ENCODE measurements around the gene KRT38. TPM values are rescaled to one million over a fixed set of nuclear protein-coding genes. Genes with fewer than 3 reads are reported as not detected.
"Not testable (repeated sequence)": the region's sequence is repeated elsewhere in the genome, so short reads cannot be mapped to it uniquely, and the experiment has no call there.

Gene KRT38
- total RNA-seq, 2 donors from 2014 or later, result not detected

DNA sequence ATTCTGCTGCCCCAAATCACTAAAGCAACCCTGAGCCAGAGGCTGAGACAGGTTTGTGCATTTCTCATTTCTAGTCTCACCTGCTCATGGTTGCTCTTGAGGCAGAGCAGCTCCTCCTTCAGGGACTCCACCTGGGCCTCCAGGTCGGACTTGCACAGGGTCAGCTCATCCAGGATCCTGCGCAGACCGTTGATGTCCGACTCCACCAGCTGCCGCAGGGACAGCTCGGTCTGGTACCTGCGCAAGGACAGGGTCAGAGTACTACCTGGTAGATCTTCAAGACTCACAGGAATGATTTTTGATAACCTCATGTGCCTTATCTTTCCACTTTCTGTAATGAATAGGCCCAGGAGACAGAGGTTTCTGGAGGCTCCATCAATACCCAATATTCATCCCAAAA is 44.4 kb downstream of the KRT38 start:
- ATAC-seq (replicated peaks in 1 of 2) (no peak), DNase-seq (no peak)
- no peak overlapping the region for H3K4me3 Mint-ChIP-seq
- no peaks in the 10 kb centered on the region for H3K4me1 Mint-ChIP-seq (ENCODE audit: low read depth)
- no peaks in the 10 kb centered on the region for H3K36me3 Mint-ChIP-seq (ENCODE audit: insufficient read depth in 2 of 2)
- H3K9me3 Mint-ChIP-seq, result no peaks in the 10 kb centered on the region
- H3K27ac Mint-ChIP-seq, result no peak overlapping the region
- peaks cover 12% of the 10 kb centered on the region for H3K27me3 Mint-ChIP-seq (ENCODE audit: low read depth)

DNA sequence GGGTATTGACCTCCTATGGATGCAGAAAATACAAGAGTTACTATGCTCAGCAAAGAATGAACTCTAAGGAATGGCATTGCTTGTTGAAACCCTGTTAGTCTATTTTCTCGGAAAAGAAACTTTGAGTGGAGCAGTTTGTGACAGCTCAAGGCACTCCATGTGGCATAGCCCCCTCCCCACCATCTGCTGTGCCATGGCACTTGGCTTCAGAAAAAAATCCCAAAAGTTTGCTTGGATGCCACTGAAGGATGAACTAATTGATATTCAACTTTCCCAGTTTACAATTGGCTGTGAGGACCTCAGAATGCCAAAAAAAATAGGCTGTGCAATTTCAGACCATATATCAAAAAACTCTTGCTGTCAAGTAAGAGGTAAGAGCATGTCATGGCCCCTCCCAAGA is 45.2 kb downstream of the KRT38 start:
- no peak for ATAC-seq (replicated peaks in 1 of 2)
- Mint-ChIP-seq H3K36me3 (ENCODE audit: insufficient read depth in 2 of 2) (no peaks in the 10 kb centered on the region), H3K27me3 (ENCODE audit: low read depth) (peaks cover 12% of the 10 kb centered on the region)

DNA sequence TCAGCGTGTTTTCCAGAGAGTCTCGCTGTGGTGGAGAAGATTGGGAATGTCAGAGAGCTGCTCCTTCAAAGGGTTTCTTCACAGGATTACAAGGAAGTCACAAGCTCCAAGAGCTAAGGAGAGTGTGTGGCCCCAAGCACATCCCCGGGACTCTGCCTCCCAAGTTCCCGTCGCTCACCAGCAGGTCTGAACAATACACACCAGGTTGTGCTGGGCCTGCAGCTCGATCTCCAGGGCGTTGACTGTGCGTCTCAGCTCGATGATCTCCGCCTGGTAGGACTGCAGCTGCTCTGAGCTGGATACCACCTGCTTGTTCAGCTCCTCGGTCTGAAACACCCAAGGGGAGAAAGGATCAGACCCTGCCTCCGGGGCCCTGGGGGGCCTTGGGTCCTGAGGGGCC is 45.7 kb downstream of the KRT38 start:
- not testable (repeated sequence) for H3K27ac Mint-ChIP-seq; DNase-seq; ATAC-seq (replicated peaks in 1 of 2); H3K4me1 Mint-ChIP-seq (ENCODE audit: low read depth); H3K9me3 Mint-ChIP-seq; H3K4me3 Mint-ChIP-seq; H3K27me3 Mint-ChIP-seq (ENCODE audit: low read depth); H3K36me3 Mint-ChIP-seq (ENCODE audit: insufficient read depth in 2 of 2)

More for the DNA sequence above, 45.2 kb downstream of the KRT38 start:
- H3K27ac Mint-ChIP-seq, result no peak overlapping the region
- H3K4me3 Mint-ChIP-seq, result no peak overlapping the region
- DNase-seq, result no peak
- no peaks in the 10 kb centered on the region for H3K4me1 Mint-ChIP-seq (ENCODE audit: low read depth)
- H3K9me3 Mint-ChIP-seq, result no peaks in the 10 kb centered on the region

DNA sequence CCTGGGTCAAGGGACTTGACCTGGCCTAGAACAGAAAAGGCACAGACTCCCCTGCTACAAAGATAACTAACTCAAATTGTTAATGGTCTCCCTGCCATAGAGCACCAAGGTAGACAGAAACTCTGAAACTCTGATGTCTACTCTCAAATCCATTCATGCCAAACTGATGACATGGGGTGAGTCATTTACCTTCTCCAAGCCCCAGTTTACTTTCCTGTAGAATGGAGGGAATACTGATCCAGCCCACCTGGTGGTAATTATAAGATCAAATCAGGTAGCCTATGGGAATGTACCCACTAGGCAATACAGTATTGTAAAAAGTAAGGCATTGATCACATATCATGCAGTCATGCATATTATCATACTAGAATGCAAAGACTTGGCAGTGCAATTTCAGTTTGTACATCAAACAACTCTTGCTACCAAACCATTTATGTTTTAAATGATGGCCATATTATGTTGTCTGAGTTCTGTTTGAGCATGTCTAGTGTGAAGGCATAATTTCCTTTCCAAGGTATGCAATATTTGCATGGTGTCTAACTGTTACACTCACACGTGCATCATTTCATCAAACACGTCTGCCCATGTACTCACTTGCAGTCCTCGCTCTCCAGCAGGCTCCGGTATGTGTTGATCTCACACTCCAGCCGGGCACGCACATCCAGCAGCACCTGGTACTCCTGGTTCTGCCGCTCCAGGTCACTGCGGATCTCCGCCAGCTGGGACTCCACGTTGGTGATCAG is 46.4 kb downstream of the KRT38 start:
- ATAC-seq (replicated peaks in 1 of 2) (no peak), DNase-seq (no peak)
- H3K27me3 Mint-ChIP-seq (ENCODE audit: low read depth), result peaks cover 6% of the 10 kb centered on the region
- H3K9me3 Mint-ChIP-seq, result no peaks in the 10 kb centered on the region
- no peaks in the 10 kb centered on the region for H3K4me1 Mint-ChIP-seq (ENCODE audit: low read depth)
- no peaks in the 10 kb centered on the region for H3K36me3 Mint-ChIP-seq (ENCODE audit: insufficient read depth in 2 of 2)
- H3K4me3 Mint-ChIP-seq, result no peak overlapping the region
- H3K27ac Mint-ChIP-seq, result no peak overlapping the region

DNA sequence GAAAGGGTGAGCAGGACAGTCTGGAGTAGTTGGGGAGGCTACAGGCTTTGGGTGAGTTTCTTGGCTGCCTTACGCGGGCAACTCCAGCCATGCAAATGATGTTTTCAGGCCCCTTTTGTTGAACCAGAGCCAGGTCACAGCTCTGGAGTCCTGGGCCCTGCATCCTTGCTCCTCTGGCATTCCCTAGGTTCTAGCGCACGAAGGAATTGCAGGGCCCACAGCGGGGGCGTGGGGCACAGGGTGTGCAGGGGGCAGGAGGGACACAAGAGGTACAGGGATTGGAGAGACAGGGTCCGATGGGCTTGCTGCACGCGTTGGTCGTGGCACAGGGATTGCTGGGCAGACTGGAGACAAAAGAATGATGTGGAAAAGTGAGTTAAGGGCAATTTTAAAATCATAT is 47.0 kb downstream of the KRT38 start:
- DNase-seq (no peak), ATAC-seq (replicated peaks in 1 of 2) (no peak)
- no peaks in the 10 kb centered on the region for H3K4me1 Mint-ChIP-seq (ENCODE audit: low read depth)
- H3K36me3 Mint-ChIP-seq (ENCODE audit: insufficient read depth in 2 of 2), result peaks cover 0 to 3% of the 10 kb centered on the region in 2 donors
- H3K4me3 Mint-ChIP-seq, result no peak overlapping the region
- no peaks in the 10 kb centered on the region for H3K9me3 Mint-ChIP-seq
- H3K27ac Mint-ChIP-seq, result no peak overlapping the region
- H3K27me3 Mint-ChIP-seq (ENCODE audit: low read depth), result peaks cover 6% of the 10 kb centered on the region

DNA sequence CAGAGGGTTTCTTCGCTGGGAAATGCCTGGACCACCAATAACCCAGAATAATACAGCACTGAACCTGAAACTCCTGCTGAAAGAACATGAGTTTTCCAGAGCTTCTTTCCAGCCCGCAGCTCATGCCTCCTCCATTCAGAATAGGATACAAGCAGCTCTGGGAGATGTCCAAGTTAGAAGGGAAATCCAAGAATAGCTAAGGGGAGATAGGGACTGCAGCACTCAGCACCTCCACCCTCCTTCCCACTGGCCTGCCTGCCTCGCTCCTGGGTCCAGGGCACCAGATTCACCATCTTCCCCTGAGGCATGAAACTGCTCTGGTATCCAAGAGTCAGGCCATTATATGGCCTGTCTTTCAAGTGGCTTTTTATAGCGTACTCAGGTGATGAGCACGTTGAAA is 47.5 kb downstream of the KRT38 start:
- Mint-ChIP-seq H3K36me3 (ENCODE audit: insufficient read depth in 2 of 2) (peaks cover 0 to 3% of the 10 kb centered on the region in 2 donors), H3K4me1 (ENCODE audit: low read depth) (no peaks in the 10 kb centered on the region), H3K9me3 (no peaks in the 10 kb centered on the region), H3K27ac (no peak overlapping the region), H3K27me3 (ENCODE audit: low read depth) (peaks cover 6% of the 10 kb centered on the region), H3K4me3 (no peak overlapping the region)
- no peak for DNase-seq
- ATAC-seq (replicated peaks in 1 of 2), result no peak

DNA sequence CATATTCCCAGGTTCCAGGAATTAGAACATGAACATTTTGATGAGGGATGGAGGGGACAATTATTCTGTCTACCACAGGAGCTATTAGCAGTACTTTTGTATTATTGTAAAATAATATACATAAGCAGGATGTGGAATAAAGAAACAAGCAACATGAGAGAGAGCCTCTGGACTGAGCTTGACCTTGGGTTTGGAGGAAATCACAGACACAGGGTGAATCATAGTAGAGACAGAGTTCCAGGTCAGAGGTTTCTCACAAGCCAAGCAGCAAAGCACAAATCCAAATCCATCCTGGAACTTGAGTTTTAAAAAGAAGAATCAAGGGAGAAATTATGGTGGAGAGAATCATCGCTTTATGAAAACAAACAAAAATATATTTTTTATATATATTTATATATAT is 48.5 kb downstream of the KRT38 start:
- no peak overlapping the region for H3K27ac Mint-ChIP-seq
- peaks cover 6% of the 10 kb centered on the region for H3K27me3 Mint-ChIP-seq (ENCODE audit: low read depth)
- no peaks in the 10 kb centered on the region for H3K4me1 Mint-ChIP-seq (ENCODE audit: low read depth)
- DNase-seq (no peak), ATAC-seq (replicated peaks in 1 of 2) (no peak)
- peaks cover 0 to 2% of the 10 kb centered on the region in 2 donors for H3K9me3 Mint-ChIP-seq
- no peak overlapping the region for H3K4me3 Mint-ChIP-seq
- peaks cover 0 to 5% of the 10 kb centered on the region in 2 donors for H3K36me3 Mint-ChIP-seq (ENCODE audit: insufficient read depth in 2 of 2)

DNA sequence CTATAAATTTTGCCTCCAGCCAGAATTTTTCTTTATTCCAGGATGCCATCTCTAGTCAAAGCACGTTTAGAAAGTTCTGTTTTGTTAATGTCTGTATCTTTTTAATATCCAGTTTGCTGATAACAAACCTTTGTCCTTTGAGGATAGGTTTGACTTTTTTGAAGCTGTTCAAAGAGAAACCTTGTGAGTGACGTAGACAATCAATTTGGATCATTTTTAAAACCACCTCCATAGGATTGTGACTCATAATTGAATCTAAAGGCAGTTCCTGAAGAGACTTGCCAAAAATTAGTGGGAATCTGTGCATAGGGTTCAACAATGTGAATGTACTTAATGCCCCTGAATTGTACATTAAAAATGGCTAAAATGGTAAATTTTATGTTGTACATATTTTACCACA is 49.2 kb downstream of the KRT38 start:
- no peaks in the 10 kb centered on the region for H3K4me1 Mint-ChIP-seq (ENCODE audit: low read depth)
- H3K27me3 Mint-ChIP-seq (ENCODE audit: low read depth), result peaks cover 6% of the 10 kb centered on the region
- DNase-seq (no peak), ATAC-seq (replicated peaks in 1 of 2) (no peak)
- peaks cover 3 to 5% of the 10 kb centered on the region in 2 donors for H3K9me3 Mint-ChIP-seq
- H3K27ac Mint-ChIP-seq, result no peak overlapping the region
- H3K36me3 Mint-ChIP-seq (ENCODE audit: insufficient read depth in 2 of 2), result peaks cover 2 to 7% of the 10 kb centered on the region in 2 donors
- no peak overlapping the region for H3K4me3 Mint-ChIP-seq

DNA sequence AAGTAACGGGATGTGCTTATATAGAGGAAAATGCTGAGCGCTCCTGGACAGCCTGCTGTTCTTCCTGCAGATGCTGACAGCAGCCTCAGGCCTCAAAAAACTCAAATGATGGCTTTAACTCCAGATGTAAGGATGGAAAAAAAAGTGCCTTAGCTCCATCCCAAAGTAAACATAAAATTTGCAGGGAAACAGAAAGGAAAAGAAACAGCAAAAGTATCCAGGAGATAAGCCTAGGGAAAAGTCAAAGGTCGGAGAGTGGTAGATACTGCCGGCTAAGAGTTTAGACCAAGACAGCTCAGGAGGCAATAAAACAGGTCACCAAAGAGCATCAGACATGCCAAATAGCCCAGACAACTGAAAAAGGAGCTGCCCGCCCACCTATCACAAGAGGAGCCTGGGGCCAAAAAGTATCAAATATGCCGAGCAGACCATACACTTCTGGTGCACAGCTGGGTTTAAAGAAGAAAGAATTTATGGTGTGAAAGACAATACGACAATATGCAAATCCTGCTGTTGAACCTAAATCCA is 50.3 kb downstream of the KRT38 start:
- ATAC-seq (replicated peaks in 1 of 2) (no peak), DNase-seq (no peak)
- H3K4me3 Mint-ChIP-seq, result no peak overlapping the region
- H3K4me1 Mint-ChIP-seq (ENCODE audit: low read depth), result no peaks in the 10 kb centered on the region
- H3K27me3 Mint-ChIP-seq (ENCODE audit: low read depth), result peaks cover 6% of the 10 kb centered on the region
- peaks cover 2 to 7% of the 10 kb centered on the region in 2 donors for H3K36me3 Mint-ChIP-seq (ENCODE audit: insufficient read depth in 2 of 2)
- peaks cover 4 to 5% of the 10 kb centered on the region in 2 donors for H3K9me3 Mint-ChIP-seq
- no peak overlapping the region for H3K27ac Mint-ChIP-seq

DNA sequence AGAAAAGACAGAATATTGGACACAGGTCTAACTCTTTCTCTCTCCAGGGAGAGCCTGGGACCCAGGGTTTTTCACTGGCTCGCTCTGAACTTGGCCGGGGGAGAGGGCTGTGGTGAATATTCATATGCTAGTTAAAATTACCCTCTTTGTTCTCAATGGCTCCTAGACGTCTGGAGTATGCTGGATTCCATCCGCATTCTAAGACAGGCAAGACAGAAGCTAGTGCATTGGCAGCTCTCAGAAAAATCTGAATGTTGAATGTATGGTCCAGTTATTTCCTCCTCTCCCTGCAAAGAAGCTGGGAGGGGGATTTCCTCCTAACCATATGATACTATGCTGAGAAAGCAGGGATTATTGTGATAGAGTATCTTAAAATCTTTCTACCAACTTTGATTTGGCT is 53.1 kb downstream of the KRT38 start:
- ATAC-seq (replicated peaks in 1 of 2), result no peak
- H3K27ac Mint-ChIP-seq, result no peak overlapping the region
- peaks cover 2 to 7% of the 10 kb centered on the region in 2 donors for H3K36me3 Mint-ChIP-seq (ENCODE audit: insufficient read depth in 2 of 2)
- H3K9me3 Mint-ChIP-seq, result peaks cover 4 to 5% of the 10 kb centered on the region in 2 donors
- DNase-seq, result no peak
- no peaks in the 10 kb centered on the region for H3K4me1 Mint-ChIP-seq (ENCODE audit: low read depth)
- peaks cover 6% of the 10 kb centered on the region for H3K27me3 Mint-ChIP-seq (ENCODE audit: low read depth)
- H3K4me3 Mint-ChIP-seq, result no peak overlapping the region

DNA sequence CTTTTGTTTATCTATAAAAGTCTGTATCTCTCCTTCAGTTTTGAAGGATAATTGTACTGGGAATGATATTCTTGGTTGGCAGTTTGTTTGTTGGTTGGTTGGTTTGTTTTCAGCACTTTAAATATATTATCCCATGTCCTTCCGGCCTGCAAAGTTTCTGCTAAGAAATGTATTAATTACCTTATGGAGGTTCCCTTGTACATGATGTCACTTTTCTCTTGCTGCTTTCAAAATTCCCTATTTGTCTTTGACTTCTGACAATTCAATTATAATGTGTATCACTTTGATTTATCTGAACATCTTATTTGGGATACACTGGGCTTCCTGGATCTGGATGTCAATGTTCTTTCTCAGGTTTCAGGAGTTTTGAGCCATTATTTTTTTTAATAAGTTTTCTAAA is 54.6 kb downstream of the KRT38 start:
- Mint-ChIP-seq H3K4me3 (no peak overlapping the region), H3K9me3 (peaks cover 4 to 5% of the 10 kb centered on the region in 2 donors), H3K36me3 (ENCODE audit: insufficient read depth in 2 of 2) (peaks cover 2 to 7% of the 10 kb centered on the region in 2 donors), H3K27ac (no peak overlapping the region), H3K4me1 (ENCODE audit: low read depth) (no peaks in the 10 kb centered on the region), H3K27me3 (ENCODE audit: low read depth) (no peaks in the 10 kb centered on the region)
- no peak for DNase-seq
- no peak for ATAC-seq (replicated peaks in 1 of 2)

All from activated T-cell treated with anti-CD3 and anti-CD28 coated beads, Interleukin-2, amount 50 U/mL, for 72 hours (primary cell).